Small intestine (tissue), 7 donors: ENCODE results near the gene PLB1. TPM values are rescaled to one million over a fixed set of nuclear protein-coding genes. Genes with fewer than 3 reads are reported as not detected.

Experiments
- DNase-seq, 2 donors: peaks; one replicate each; pipeline versions ENCODE4 v3.0.0 to v3.0.0-alpha.2; 2013
- FAIRE-seq: peaks from 2 replicates; lab custom pipeline; 2012; peaks lifted over from hg19 to GRCh38; lab: Jason Lieb, UNC
- H3K27ac ChIP-seq, 3 donors: one replicate each; pipeline ENCODE4 v1.5.1; 2013; ENCODE audit warnings: low read length in 2 of 3, mild to moderate bottlenecking in 2 of 3, control low read depth in 1 of 3, inconsistent platforms in 1 of 3, low read depth in 1 of 3, moderate library complexity in 1 of 3
- H3K27me3 ChIP-seq, 3 donors: one replicate each; pipeline ENCODE4 v1.6.1; 2013; ENCODE audit warnings: low read length in 3 of 3, inconsistent platforms in 1 of 3; ENCODE audit not compliant: control insufficient read depth in 3 of 3, insufficient read depth in 3 of 3
- H3K36me3 ChIP-seq, 3 donors: one replicate each; pipeline ENCODE4 v1.6.1; 2013; ENCODE audit warnings: low read length in 3 of 3, inconsistent platforms in 1 of 3, low read depth in 1 of 3, mild to moderate bottlenecking in 1 of 3, moderate library complexity in 1 of 3; ENCODE audit not compliant: control insufficient read depth in 3 of 3, insufficient read depth in 2 of 3
- H3K4me1 ChIP-seq, 3 donors: one replicate each; pipeline ENCODE4 v1.6.1; 2013; ENCODE audit warnings: low read length in 2 of 3, inconsistent platforms in 1 of 3, low read depth in 1 of 3, mild to moderate bottlenecking in 1 of 3, moderate library complexity in 1 of 3; ENCODE audit not compliant: control insufficient read depth in 3 of 3, insufficient read depth in 2 of 3
- H3K4me3 ChIP-seq, 3 donors: one replicate each; pipeline ENCODE4 v1.5.1; 2013; ENCODE audit warnings: low read length in 3 of 3, control low read depth in 1 of 3, inconsistent platforms in 1 of 3, low read depth in 1 of 3, mild to moderate bottlenecking in 1 of 3, moderate library complexity in 1 of 3
- H3K9me3 ChIP-seq, 2 donors: one replicate each; pipeline ENCODE4 v1.6.1; 2013; ENCODE audit warnings: low read depth in 1 of 2, low read length in 1 of 2; ENCODE audit not compliant: control insufficient read depth in 2 of 2, insufficient read depth in 1 of 2
- WGBS, 3 donors: extraction: QIAGEN DNeasy Blood & Tissue Kit; methylation state at CpG; one replicate each; pipeline ENCODE4 v1.1.7; 2013; 5-methylcytosine and 5-hydroxymethylcytosine counted together
- polyA plus RNA-seq, 4 donors: library from polyadenylated mRNA; stranded (reverse) in 3 of 4; unstranded in 1 of 4; fragments of 200-250 nt in 3 of 4; fragments of 120-200 nt in 1 of 4; gene quantifications; one replicate each; pipeline versions ENCODE4 v1.2.1 to v1.2.3, GENCODE V29; 2013
- donor health status: healthy with polysubstance abuse.
- donor health status: control.
- donor health status: control.
- donor health status: Bipolar disorder and iron deficiency.
- donor health status: healthy.

The PLB1 gene
- polyA plus RNA-seq, 4 donors: 0.45 to 125 (median 1.1) TPM

GRCh38 chr2:28595323-28595722 is 99.5 kb downstream of the PLB1 start:
- no peaks in the 10 kb centered on the region for H3K9me3 ChIP-seq
- FAIRE-seq (no peak), DNase-seq (no peak)
- no peak overlapping the region for H3K4me3 ChIP-seq
- 91 to 93% (median 92%) methylated on average over 4 of the region's 4 CpGs for WGBS, 3 donors
- peaks cover 0 to 17% (median 2%) of the 10 kb centered on the region in 3 donors for H3K4me1 ChIP-seq
- H3K27me3 ChIP-seq: no peaks in the 10 kb centered on the region
- H3K36me3 ChIP-seq: no peaks in the 10 kb centered on the region
- peak overlapping the region in 2 of 3 donors; percentile 65 to 86 for H3K27ac ChIP-seq

DNA sequence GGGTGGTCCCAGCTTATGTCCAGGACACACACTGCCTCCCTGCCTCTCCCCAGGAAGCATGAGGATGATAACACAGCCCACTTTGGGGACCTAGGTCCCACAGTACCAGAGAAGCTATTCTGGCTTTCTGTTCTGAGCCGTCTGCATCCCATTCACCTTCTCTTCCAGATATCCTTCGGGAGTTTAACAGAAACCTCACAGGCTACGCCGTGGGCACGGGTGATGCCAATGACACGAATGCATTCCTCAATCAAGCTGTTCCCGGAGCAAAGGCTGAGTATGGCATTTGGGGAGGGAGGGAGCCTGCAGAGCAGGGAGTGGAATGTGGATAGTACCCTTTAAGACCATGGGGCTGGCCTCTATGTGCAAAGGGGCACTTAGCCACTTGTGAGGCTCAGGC is 102.6 kb downstream of the PLB1 start:
- H3K9me3 ChIP-seq: no peaks in the 10 kb centered on the region
- H3K27me3 ChIP-seq: no peaks in the 10 kb centered on the region
- no peak overlapping the region for H3K27ac ChIP-seq
- H3K36me3 ChIP-seq: no peaks in the 10 kb centered on the region
- peaks cover 0 to 14% (median 2%) of the 10 kb centered on the region in 3 donors for H3K4me1 ChIP-seq
- FAIRE-seq: no peak
- H3K4me3 ChIP-seq: no peak overlapping the region
- WGBS, 3 donors: 90 to 94% (median 94%) methylated on average over 7 of the region's 7 CpGs
- DNase-seq: no peak

GRCh38 chr2:28600181-28600580 is 104.3 kb downstream of the PLB1 start:
- Histone ChIP-seq H3K9me3 (no peaks in the 10 kb centered on the region), H3K36me3 (no peaks in the 10 kb centered on the region), H3K4me1 (no peaks in the 10 kb centered on the region), H3K27ac (no peak overlapping the region), H3K4me3 (no peak overlapping the region), H3K27me3 (no peaks in the 10 kb centered on the region)
- FAIRE-seq: no peak
- 92 to 96% (median 96%) methylated on average over 5 of the region's 5 CpGs for WGBS, 3 donors
- no peak for DNase-seq

DNA sequence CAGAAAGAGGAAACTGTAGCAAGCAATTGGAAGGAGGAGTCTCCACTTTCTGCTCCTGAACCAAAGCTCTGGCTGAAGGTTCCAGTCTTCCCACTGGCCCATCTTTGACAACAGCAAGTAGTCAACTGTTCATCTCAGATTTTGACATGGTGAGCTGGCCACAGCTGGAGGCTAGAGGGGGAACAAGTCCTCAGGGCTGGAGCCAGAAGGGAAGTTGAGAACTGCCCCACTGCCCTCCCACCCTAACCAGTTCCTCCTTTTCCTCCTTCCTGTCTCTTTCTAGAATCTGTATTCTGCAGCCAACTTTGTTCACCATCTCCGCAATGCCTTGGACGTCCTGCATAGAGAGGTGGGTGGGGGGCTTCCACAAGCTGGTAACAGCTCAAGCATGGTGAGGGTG is 105.8 kb downstream of the PLB1 start:
- H3K36me3 ChIP-seq: no peaks in the 10 kb centered on the region
- no peak overlapping the region for H3K27ac ChIP-seq
- FAIRE-seq: no peak
- H3K4me3 ChIP-seq: no peak overlapping the region
- 85 to 100% (median 86%) methylated on average over 2 of the region's 2 CpGs for WGBS, 3 donors
- DNase-seq: no peak
- H3K4me1 ChIP-seq: no peaks in the 10 kb centered on the region
- H3K27me3 ChIP-seq: no peaks in the 10 kb centered on the region
- H3K9me3 ChIP-seq: no peaks in the 10 kb centered on the region

DNA sequence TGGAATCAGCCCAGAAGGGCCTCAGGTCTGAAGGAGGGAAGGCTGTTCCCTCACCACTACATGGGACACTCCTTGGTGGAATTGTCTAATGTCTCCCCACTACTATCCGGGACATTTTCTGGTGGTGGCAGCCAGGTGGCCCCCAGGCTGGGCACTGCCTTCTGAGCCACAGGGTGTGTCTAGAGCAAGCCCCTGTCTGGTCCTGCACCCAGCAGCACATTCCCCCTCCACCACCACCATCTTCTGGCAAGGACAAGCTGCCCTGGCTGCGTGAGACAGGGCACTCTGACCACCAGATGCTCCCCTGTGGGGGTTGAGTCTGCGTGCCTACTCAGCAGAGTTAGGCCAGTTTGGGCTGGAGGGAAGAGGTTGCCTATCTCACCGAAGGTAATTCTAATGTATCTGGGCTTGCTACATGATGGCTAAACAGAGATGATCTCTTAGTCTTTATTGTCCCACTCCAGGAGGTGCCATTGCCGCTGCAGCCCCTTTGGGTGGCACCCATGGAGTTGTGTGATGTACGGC is 106.3 kb downstream of the PLB1 start:
- Histone ChIP-seq H3K27me3 (no peaks in the 10 kb centered on the region), H3K27ac (no peak overlapping the region), H3K9me3 (no peaks in the 10 kb centered on the region), H3K4me3 (no peak overlapping the region), H3K4me1 (no peaks in the 10 kb centered on the region), H3K36me3 (no peaks in the 10 kb centered on the region)
- FAIRE-seq (no peak), DNase-seq (no peak)
- 77 to 92% (median 81%) methylated on average over 6 of the region's 6 CpGs for WGBS, 3 donors

DNA sequence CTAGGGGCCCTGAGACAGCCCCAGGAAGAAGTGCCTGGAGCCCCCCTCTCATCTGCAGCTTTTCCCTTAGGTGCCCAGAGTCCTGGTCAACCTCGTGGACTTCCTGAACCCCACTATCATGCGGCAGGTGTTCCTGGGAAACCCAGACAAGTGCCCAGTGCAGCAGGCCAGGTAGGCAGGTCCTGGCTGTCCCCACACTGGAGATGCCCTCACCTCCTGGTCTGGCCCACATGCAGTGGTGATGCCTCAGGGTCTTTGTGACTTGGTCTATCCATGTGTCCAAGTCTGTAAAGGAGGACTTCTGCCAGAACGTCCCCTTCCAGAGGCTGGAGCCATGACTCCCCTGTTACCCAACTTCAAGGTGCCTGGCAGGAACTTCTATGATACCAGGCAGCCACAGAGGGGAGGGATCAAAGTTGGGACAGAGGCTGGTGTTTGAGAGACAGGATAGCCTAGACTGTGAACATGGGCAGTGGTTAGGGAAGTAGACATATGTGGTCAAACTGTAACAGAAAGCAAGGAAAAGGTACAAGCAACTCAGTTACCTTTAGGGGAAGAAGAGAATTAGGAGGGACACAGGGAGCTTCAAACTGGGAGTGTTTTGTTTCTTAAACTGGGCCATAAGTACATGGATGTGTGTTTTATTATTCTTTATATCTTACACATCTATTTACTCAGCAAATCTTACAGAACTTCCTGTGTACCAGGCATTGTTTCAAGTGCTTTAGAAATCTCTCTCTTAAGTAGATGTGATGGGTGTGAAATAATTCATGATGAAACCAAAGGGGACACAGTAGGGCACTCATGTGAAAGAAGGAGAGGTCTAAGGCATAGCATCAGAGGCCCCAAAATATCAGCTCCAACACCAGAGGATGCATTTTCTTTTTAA is 107.1 kb downstream of the PLB1 start:
- 88 to 93% (median 89%) methylated on average over 3 of the region's 3 CpGs for WGBS, 3 donors
- DNase-seq (no peak), FAIRE-seq (no peak)
- no peaks in the 10 kb centered on the region for H3K9me3 ChIP-seq
- H3K36me3 ChIP-seq: no peaks in the 10 kb centered on the region
- no peak overlapping the region for H3K4me3 ChIP-seq
- H3K4me1 ChIP-seq: no peaks in the 10 kb centered on the region
- no peaks in the 10 kb centered on the region for H3K27me3 ChIP-seq
- no peak overlapping the region for H3K27ac ChIP-seq

DNA sequence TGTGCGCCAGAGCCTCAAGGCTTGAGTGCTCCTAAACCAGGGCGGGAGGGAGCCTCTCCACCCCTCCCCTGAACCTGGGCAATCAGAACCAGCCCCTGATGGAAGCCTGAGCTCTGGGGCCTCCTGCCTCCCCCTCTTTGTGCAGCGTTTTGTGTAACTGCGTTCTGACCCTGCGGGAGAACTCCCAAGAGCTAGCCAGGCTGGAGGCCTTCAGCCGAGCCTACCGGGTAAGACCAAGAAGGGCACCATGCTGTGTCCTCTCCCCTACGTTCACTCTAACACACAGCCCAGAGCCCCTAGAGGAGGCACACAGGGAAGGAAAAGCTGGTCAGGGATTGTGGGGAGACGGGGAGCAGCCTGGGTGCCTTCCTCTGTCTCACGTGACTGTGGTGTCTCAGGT is 108.0 kb downstream of the PLB1 start:
- FAIRE-seq: no peak
- WGBS, 3 donors: 91 to 99% (median 93%) methylated on average over 10 of the region's 10 CpGs
- no peak overlapping the region for H3K27ac ChIP-seq
- H3K9me3 ChIP-seq: no peaks in the 10 kb centered on the region
- H3K27me3 ChIP-seq: no peaks in the 10 kb centered on the region
- H3K4me1 ChIP-seq: no peaks in the 10 kb centered on the region
- H3K4me3 ChIP-seq: no peak overlapping the region
- H3K36me3 ChIP-seq: no peaks in the 10 kb centered on the region
- DNase-seq: no peak

DNA sequence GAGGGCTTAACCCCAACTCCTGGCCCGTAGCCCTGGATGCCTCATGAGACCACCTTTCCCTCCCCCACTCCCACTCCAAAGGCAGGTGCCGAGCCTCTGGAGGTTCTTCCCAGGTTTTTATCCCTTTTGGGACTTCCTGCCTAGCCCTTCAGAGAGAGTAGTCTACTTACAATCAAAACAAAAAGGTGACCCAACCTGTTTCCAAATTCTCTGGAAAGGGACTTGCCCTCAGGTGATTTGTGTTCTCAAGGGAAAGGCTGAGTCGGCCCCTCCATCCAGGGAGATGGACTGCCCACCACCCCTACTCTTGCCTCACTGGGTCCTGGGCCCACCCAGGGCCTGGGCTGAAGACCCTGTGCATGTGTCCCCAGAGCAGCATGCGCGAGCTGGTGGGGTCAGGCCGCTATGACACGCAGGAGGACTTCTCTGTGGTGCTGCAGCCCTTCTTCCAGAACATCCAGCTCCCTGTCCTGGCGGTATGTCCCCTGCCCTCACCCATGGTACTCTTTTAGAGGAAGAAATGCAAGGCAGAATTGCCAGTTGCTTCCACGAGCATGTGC is 108.5 kb downstream of the PLB1 start:
- no peaks in the 10 kb centered on the region for H3K4me1 ChIP-seq
- DNase-seq (no peak), FAIRE-seq (no peak)

More for the DNA sequence above, 108.5 kb downstream of the PLB1 start:
- no peak overlapping the region for H3K27ac ChIP-seq
- no peaks in the 10 kb centered on the region for H3K36me3 ChIP-seq
- H3K4me3 ChIP-seq: no peak overlapping the region
- H3K27me3 ChIP-seq: no peaks in the 10 kb centered on the region
- no peaks in the 10 kb centered on the region for H3K9me3 ChIP-seq
- WGBS, 3 donors: 91 to 95% (median 93%) methylated on average over 9 of the region's 9 CpGs
